GM12878 (cell line): ENCODE data around the gene NOX1. TPM values are rescaled to one million over a fixed set of nuclear protein-coding genes. Genes with fewer than 3 reads are reported as not detected.

ENCODE experiments used
- CBFB ChIP-seq: IDR thresholded peaks from 2 replicates; pipeline ENCODE4 v1.6.1; 2016; ENCODE audit warnings: antibody characterized with exemption, low read depth
- CHD4 ChIP-seq: fragments of 200-600 bp; sonication (generic); IDR thresholded peaks from 2 replicates; pipeline ENCODE4 v1.6.1; 2016; ENCODE audit warnings: mild to moderate bottlenecking
- CREB1 ChIP-seq: IDR thresholded peaks from 2 replicates; pipeline ENCODE4 v1.6.1; 2012; ENCODE audit warnings: low read depth, mild to moderate bottlenecking, inconsistent platforms
- E2F4 ChIP-seq: IDR thresholded peaks from 2 replicates; pipeline ENCODE4 v1.6.1; 2012; ENCODE audit warnings: low read depth, low read length, improper control_type of control experiment
- ESRRA ChIP-seq: IDR thresholded peaks from 2 replicates; pipeline ENCODE4 v1.6.1; 2012; ENCODE audit warnings: mild to moderate bottlenecking, low read length, improper control_type of control experiment
- EZH2 ChIP-seq: IDR thresholded peaks from 2 replicates; pipeline ENCODE4 v1.6.1; 2012; ENCODE audit warnings: low read depth, mild to moderate bottlenecking, control low read depth, inconsistent platforms, low read length, borderline replicate concordance; ENCODE audit not compliant: control insufficient read depth
- GABPA ChIP-seq: IDR thresholded peaks from 2 replicates; pipeline ENCODE4 v1.6.1; 2014; ENCODE audit warnings: antibody characterized with exemption, low read depth, mild to moderate bottlenecking, inconsistent platforms
- HCFC1 ChIP-seq: fragments of 150-350 bp; IDR thresholded peaks from 2 replicates; pipeline ENCODE4 v1.6.1; 2014; ENCODE audit warnings: low read length
- HDAC2 ChIP-seq: fragments of 200-600 bp; sonication (generic); IDR thresholded peaks from 2 replicates; pipeline ENCODE4 v1.6.1; 2017
- HDAC6 ChIP-seq: fragments of 200-600 bp; sonication (generic); IDR thresholded peaks from one replicate; pipeline ENCODE4 v1.8.0; 2017; ENCODE audit warnings: antibody characterized with exemption; ENCODE audit not compliant: unreplicated experiment
- KDM1A ChIP-seq: fragments of 200-600 bp; sonication (generic); IDR thresholded peaks from 2 replicates; pipeline ENCODE4 v1.6.1; 2016; ENCODE audit warnings: borderline replicate concordance
- MXI1 ChIP-seq: fragments of 150-350 bp; IDR thresholded peaks from 2 replicates; pipeline ENCODE4 v1.6.1; 2011; ENCODE audit warnings: low read depth, mild to moderate bottlenecking, inconsistent platforms, low read length, improper control_type of control experiment
- NRF1 ChIP-seq: conservative IDR thresholded peaks from 2 replicates; pipeline ENCODE4 v1.6.1; 2011; ENCODE audit warnings: mild to moderate bottlenecking, low read depth, low read length, improper control_type of control experiment
- PKNOX1 ChIP-seq: fragments of 450-650 bp; IDR thresholded peaks from 2 replicates; pipeline ENCODE4 v1.6.1; 2016; ENCODE audit warnings: mild to moderate bottlenecking
- PML ChIP-seq: IDR thresholded peaks from 2 replicates; pipeline ENCODE4 v1.6.1; 2012; ENCODE audit warnings: low read length, inconsistent platforms
- REST ChIP-seq: IDR thresholded peaks from 2 replicates; pipeline ENCODE4 v1.6.1; 2012; ENCODE audit warnings: mild to moderate bottlenecking, low read depth, low read length
- SREBF2 ChIP-seq: IDR thresholded peaks from 2 replicates; pipeline ENCODE4 v1.6.1; 2012; ENCODE audit warnings: mild to moderate bottlenecking, low read length
- SRF ChIP-seq, 2 experiments: IDR thresholded peaks; 2 replicates each; pipeline ENCODE4 v1.6.1; 2011; ENCODE audit warnings: low read depth in 2 of 2, low read length in 2 of 2, mild to moderate bottlenecking in 1 of 2, moderate library complexity in 1 of 2
- STAT3 ChIP-seq: IDR thresholded peaks from 2 replicates; pipeline ENCODE4 v1.6.1; 2011; ENCODE audit warnings: low read depth, low read length, improper control_type of control experiment
- TARDBP ChIP-seq: IDR thresholded peaks from 2 replicates; pipeline ENCODE4 v1.6.1; 2016; ENCODE audit warnings: borderline replicate concordance
- TCF3 ChIP-seq: IDR thresholded peaks from 2 replicates; pipeline ENCODE4 v1.6.1; 2012; ENCODE audit warnings: low read depth, mild to moderate bottlenecking, low read length, borderline replicate concordance; ENCODE audit not compliant: insufficient read depth
- TCF7 ChIP-seq: IDR thresholded peaks from 2 replicates; pipeline ENCODE4 v1.6.1; 2014; ENCODE audit warnings: antibody characterized with exemption, borderline replicate concordance
- ZNF207 ChIP-seq: fragments of 450-650 bp; IDR thresholded peaks from 2 replicates; pipeline ENCODE4 v1.6.1; 2014; ENCODE audit warnings: antibody characterized with exemption, mild to moderate bottlenecking, borderline replicate concordance
- ZSCAN29 ChIP-seq: fragments of 450-650 bp; IDR thresholded peaks from 2 replicates; pipeline ENCODE4 v1.6.1; 2017; ENCODE audit warnings: mild to moderate bottlenecking, moderate library complexity
- polyA plus RNA-seq, 11 experiments: library from polyadenylated mRNA; depleted of rRNA in 4 of 11; unstranded in 6 of 11; stranded (reverse) in 5 of 11; fragments of >200 nt; fragmentation: Nextera tagmentation in 4 of 11; fragmentation: Illumina TruSeq in 1 of 11; extraction: Ambion mirVana in 4 of 11; extraction: Trizol in 1 of 11; gene quantifications; 1 replicate in 1 of 11; 2 replicates in 10 of 11; pipeline versions ENCODE4 v1.2.1 to v1.2.3, GENCODE V29; 2011 to 2016; ENCODE audit warnings: inconsistent platforms in 2 of 11, missing spikeins in 2 of 11, low read depth in 1 of 11
- total RNA-seq, 4 experiments: library from RNA; depleted of rRNA in 3 of 4; stranded (reverse); fragments of >200 nt in 3 of 4; fragmentation: Illumina TruSeq in 1 of 4; extraction: Trizol in 1 of 4; gene quantifications; 2 replicates each; pipeline versions ENCODE4 v1.2.1 to v1.2.3, GENCODE V29; 2013 to 2021

NOX1 gene
- total and polyA plus RNA-seq, 10 of the 15 experiments (the other 5 are each of a cell fraction or from before 2014, with no cell fraction given), result 0.03 to 0.09 (median 0.08) TPM; not detected in 6

GRCh38 chrX:100819837-100820666 lies 54.1 kb downstream of the NOX1 start, which contains the start of gene CSTF2 (continued):
- TF ChIP-seq ESRRA (no peak), TCF7 (0 out of 2 replicates have a peak, but pooled peaks have one; percentile 51), REST (no peak), EZH2 (no peak), CREB1 (peak; percentile 65; the same call in 1 of the 2 replicates), SRF (IDR thresholded peaks at IDR 0.05; ENCODE audit: low read depth in 2 of 2, low read length in 2 of 2) (0 out of 4 replicates have a peak, but pooled peaks of 1 of the 2 experiments have one; percentile 16), KDM1A (no peak), PML (0 out of 2 replicates have a peak, but pooled peaks have one; percentile 56), MXI1 (0 out of 2 replicates have a peak, but pooled peaks have one; percentile 40), HDAC6 (no peak), STAT3 (no peak), ZNF207 (0 out of 2 replicates have a peak, but pooled peaks have one; percentile 12), PKNOX1 (no peak; the same call in 1 of the 2 replicates), TCF3 (no peak), SREBF2 (no peak), GABPA (peak; percentile 90), HDAC2 (no peak), NRF1 (no peak), E2F4 (no peak), HCFC1 (peak; percentile 49; the same call in 1 of the 2 replicates), CBFB (no peak), CHD4 (no peak), ZSCAN29 (no peak), TARDBP (no peak)
